Neural cell (in vitro differentiated cells): ENCODE measurements around the gene PTGES. TPM values are rescaled to one million over a fixed set of nuclear protein-coding genes. Genes with fewer than 3 reads are reported as not detected.

ENCODE experiments used
- H2AFZ ChIP-seq: fragments of 200-600, 300-800 bp; sonication (generic), shearing (Covaris generic); 2 replicates; pipeline ENCODE4 v1.6.0; 2014; ENCODE audit warnings: low read depth, mild to moderate bottlenecking, antibody characterized with exemption, low read length, moderate library complexity
- H3F3A ChIP-seq: fragments of 200-600 bp; shearing (Covaris generic); 2 replicates; pipeline ENCODE4 v1.6.1; 2016; ENCODE audit warnings: mild to moderate bottlenecking, moderate library complexity, mixed read lengths, antibody characterized with exemption, low read length; ENCODE audit not compliant: insufficient read depth, poor library complexity, severe bottlenecking
- H3K27ac ChIP-seq: fragments of 200-600, 300-800 bp; sonication (generic), shearing (Covaris generic); 2 replicates; pipeline ENCODE4 v1.5.1; 2014; ENCODE audit warnings: mild to moderate bottlenecking, low read length, moderate library complexity
- H3K27me3 ChIP-seq: fragments of 300-800, 200-600 bp; sonication (generic), shearing (Covaris generic); 2 replicates; pipeline ENCODE4 v1.6.0; 2014; ENCODE audit warnings: mild to moderate bottlenecking, low read depth, low read length, moderate library complexity; ENCODE audit not compliant: insufficient read depth
- H3K36me3 ChIP-seq: fragments of 300-800, 200-600 bp; sonication (generic), shearing (Covaris generic); 2 replicates; pipeline ENCODE4 v1.5.1; 2014; ENCODE audit warnings: mild to moderate bottlenecking, antibody characterized with exemption, low read length, moderate library complexity; ENCODE audit not compliant: insufficient read depth
- H3K4me2 ChIP-seq: fragments of 300-800, 200-600 bp; sonication (generic), shearing (Covaris generic); 2 replicates; pipeline ENCODE4 v1.6.0; 2014; ENCODE audit warnings: mild to moderate bottlenecking, low read length
- H3K4me3 ChIP-seq: fragments of 300-800, 200-600 bp; sonication (generic), shearing (Covaris generic); 2 replicates; pipeline ENCODE4 v1.5.1; 2014; ENCODE audit warnings: mild to moderate bottlenecking, low read length, moderate library complexity
- H3K79me2 ChIP-seq: fragments of 200-600 bp; shearing (Covaris generic); replicated peaks from 2 replicates; pipeline ENCODE4 v1.6.0; 2014; ENCODE audit warnings: mild to moderate bottlenecking, low read length, moderate library complexity; ENCODE audit not compliant: insufficient read depth
- H3K9ac ChIP-seq: fragments of 300-800, 200-600 bp; sonication (generic), shearing (Covaris generic); 2 replicates; pipeline ENCODE4 v1.6.1; 2016; ENCODE audit warnings: mild to moderate bottlenecking, low read length, mixed read lengths
- H3K9me2 ChIP-seq: fragments of 200-600 bp; shearing (Covaris generic); 2 replicates; pipeline ENCODE4 v1.6.1; 2016; ENCODE audit warnings: mild to moderate bottlenecking, low read length, mixed read lengths; ENCODE audit not compliant: insufficient read depth
- H3K9me3 ChIP-seq: fragments of 200-600, 300-800 bp; sonication (generic), shearing (Covaris generic); 2 replicates; pipeline ENCODE4 v1.6.1; 2016; ENCODE audit warnings: mild to moderate bottlenecking, mixed run types, low read length, moderate library complexity, mixed read lengths
- H4K20me1 ChIP-seq: fragments of 200-600 bp; shearing (Covaris generic); 2 replicates; pipeline ENCODE4 v1.6.1; 2016; ENCODE audit warnings: mild to moderate bottlenecking, mixed run types; ENCODE audit not compliant: insufficient read depth
- CTCF ChIP-seq: fragments of 450-650 bp; IDR thresholded peaks from 2 replicates; pipeline ENCODE4 v1.5.1; 2014; ENCODE audit warnings: antibody characterized with exemption, mild to moderate bottlenecking, moderate library complexity; ENCODE audit not compliant: poor library complexity, severe bottlenecking
- EP300 ChIP-seq: fragments of 450-650 bp; conservative IDR thresholded peaks from 2 replicates; pipeline ENCODE4 v1.6.1; 2014; ENCODE audit warnings: antibody characterized with exemption, mild to moderate bottlenecking, moderate library complexity; ENCODE audit not compliant: poor library complexity, severe bottlenecking
- EZH2 ChIP-seq: fragments of 200-600, 300-800 bp; shearing (Covaris generic), sonication (generic); IDR thresholded peaks from 2 replicates; pipeline ENCODE4 v1.6.1; 2014; ENCODE audit warnings: antibody characterized with exemption, low read length, borderline replicate concordance, mild to moderate bottlenecking; ENCODE audit not compliant: insufficient read depth, poor library complexity, severe bottlenecking
- MXI1 ChIP-seq: fragments of 450-650 bp; conservative IDR thresholded peaks from 2 replicates; pipeline ENCODE4 v1.6.1; 2014; ENCODE audit warnings: antibody characterized with exemption, mild to moderate bottlenecking; ENCODE audit not compliant: poor library complexity, severe bottlenecking
- POLR2AphosphoS5 ChIP-seq: IDR thresholded peaks from 2 replicates; pipeline ENCODE4 v1.6.1; 2012
- RAD21 ChIP-seq: fragments of 450-650 bp; conservative IDR thresholded peaks from 2 replicates; pipeline ENCODE4 v1.6.1; 2014; ENCODE audit warnings: antibody characterized with exemption, mild to moderate bottlenecking, moderate library complexity
- SMC3 ChIP-seq: fragments of 450-650 bp; conservative IDR thresholded peaks from 2 replicates; pipeline ENCODE4 v1.6.1; 2014; ENCODE audit warnings: antibody characterized with exemption, mild to moderate bottlenecking, moderate library complexity; ENCODE audit not compliant: poor library complexity
- TAF1 ChIP-seq: IDR thresholded peaks from 2 replicates; pipeline ENCODE4 v1.6.1; 2012; ENCODE audit warnings: low read depth
- polyA plus RNA-seq: library from polyadenylated mRNA; depleted of rRNA; stranded (reverse); fragments of >200 nt; gene quantifications from 2 replicates; pipeline ENCODE4 v1.2.3, GENCODE V29; 2014
- TF ChIP-seq, protein P1 (sequence below): IDR thresholded peaks from 2 replicates; pipeline ENCODE4 v1.6.1; 2012; ENCODE audit warnings: borderline replicate concordance

The PTGES gene
- polyA plus RNA-seq, 1 donor from 2014 or later = 0.63 TPM

- Histone ChIP-seq H3K79me2 (no peaks in the 10 kb centered on the region), H3K27me3 (no peaks in the 10 kb centered on the region), H3K36me3 (no peaks in the 10 kb centered on the region), H2AFZ (no peak overlapping the region), H4K20me1 (no peaks in the 10 kb centered on the region), H3K9me3 (no peaks in the 10 kb centered on the region), H3K4me2 (no peak overlapping the region), H3K27ac (no peak overlapping the region), H3K9me2 (no peaks in the 10 kb centered on the region), H3F3A (no peaks in the 10 kb centered on the region), H3K4me3 (no peak overlapping the region), H3K9ac (no peak overlapping the region)
- TF ChIP-seq MXI1 (no peak), SMC3 (no peak), RAD21 (no peak), TAF1 (no peak), EP300 (no peak), POLR2AphosphoS5 (no peak), CTCF (no peak), EZH2 (no peak)
- TF ChIP-seq, protein P1, sequence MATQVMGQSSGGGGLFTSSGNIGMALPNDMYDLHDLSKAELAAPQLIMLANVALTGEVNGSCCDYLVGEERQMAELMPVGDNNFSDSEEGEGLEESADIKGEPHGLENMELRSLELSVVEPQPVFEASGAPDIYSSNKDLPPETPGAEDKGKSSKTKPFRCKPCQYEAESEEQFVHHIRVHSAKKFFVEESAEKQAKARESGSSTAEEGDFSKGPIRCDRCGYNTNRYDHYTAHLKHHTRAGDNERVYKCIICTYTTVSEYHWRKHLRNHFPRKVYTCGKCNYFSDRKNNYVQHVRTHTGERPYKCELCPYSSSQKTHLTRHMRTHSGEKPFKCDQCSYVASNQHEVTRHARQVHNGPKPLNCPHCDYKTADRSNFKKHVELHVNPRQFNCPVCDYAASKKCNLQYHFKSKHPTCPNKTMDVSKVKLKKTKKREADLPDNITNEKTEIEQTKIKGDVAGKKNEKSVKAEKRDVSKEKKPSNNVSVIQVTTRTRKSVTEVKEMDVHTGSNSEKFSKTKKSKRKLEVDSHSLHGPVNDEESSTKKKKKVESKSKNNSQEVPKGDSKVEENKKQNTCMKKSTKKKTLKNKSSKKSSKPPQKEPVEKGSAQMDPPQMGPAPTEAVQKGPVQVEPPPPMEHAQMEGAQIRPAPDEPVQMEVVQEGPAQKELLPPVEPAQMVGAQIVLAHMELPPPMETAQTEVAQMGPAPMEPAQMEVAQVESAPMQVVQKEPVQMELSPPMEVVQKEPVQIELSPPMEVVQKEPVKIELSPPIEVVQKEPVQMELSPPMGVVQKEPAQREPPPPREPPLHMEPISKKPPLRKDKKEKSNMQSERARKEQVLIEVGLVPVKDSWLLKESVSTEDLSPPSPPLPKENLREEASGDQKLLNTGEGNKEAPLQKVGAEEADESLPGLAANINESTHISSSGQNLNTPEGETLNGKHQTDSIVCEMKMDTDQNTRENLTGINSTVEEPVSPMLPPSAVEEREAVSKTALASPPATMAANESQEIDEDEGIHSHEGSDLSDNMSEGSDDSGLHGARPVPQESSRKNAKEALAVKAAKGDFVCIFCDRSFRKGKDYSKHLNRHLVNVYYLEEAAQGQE = no peak
Observed at GRCh38 chr9:129724456-129725190, 28.2 kb downstream of the PTGES start.

DNA sequence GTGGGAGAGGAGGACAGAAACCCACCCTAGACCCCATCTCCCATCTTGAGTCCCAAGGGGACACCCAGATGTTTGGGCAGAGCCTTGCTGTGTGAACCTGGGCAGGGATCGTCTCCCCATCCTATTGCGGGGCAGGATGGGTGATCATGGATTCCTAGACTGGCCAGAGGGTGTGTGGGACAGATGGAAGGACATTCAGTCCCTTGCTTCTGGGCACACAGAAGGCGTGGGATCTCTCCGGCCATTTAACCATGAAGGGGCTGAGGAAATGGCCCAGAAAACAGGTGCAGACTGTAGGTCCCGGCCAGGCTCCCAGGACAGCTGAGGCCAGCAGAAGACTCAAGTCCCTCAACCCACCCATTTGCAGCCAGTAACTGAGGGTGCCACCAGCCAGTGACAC lies 29.9 kb downstream of the PTGES start:
- no peaks in the 10 kb centered on the region for H3K9me3 ChIP-seq
- H3K27me3 ChIP-seq = no peaks in the 10 kb centered on the region
- H4K20me1 ChIP-seq = no peaks in the 10 kb centered on the region
- no peaks in the 10 kb centered on the region for H3K9me2 ChIP-seq
- H3K79me2 ChIP-seq = no peaks in the 10 kb centered on the region
- no peak overlapping the region for H3K9ac ChIP-seq
- H3K4me3 ChIP-seq = no peak overlapping the region
- TF ChIP-seq POLR2AphosphoS5 (no peak), MXI1 (no peak), EZH2 (no peak), EP300 (no peak), CTCF (no peak), RAD21 (no peak), SMC3 (no peak), TAF1 (no peak)
- TF ChIP-seq, protein P1 = no peak
- no peaks in the 10 kb centered on the region for H3K36me3 ChIP-seq
- no peak overlapping the region for H3K27ac ChIP-seq
- H2AFZ ChIP-seq = no peak overlapping the region
- no peaks in the 10 kb centered on the region for H3F3A ChIP-seq
- no peak overlapping the region for H3K4me2 ChIP-seq
